HepG2 (cell line): ENCODE measurements around the gene UACA. TPM values are rescaled to one million over a fixed set of nuclear protein-coding genes. Genes with fewer than 3 reads are reported as not detected.

ENCODE experiments used
- CEBPG ChIP-seq: IDR thresholded peaks from 2 replicates; pipeline ENCODE4 v1.6.1; 2016
- KDM2A ChIP-seq: sonication (generic); formaldehyde crosslinking; IDR thresholded peaks from 2 replicates; pipeline ENCODE4 v1.4.0; 2020; ENCODE audit warnings: low read depth, missing genetic modification reagents, borderline replicate concordance
- KLF16 ChIP-seq, 2 experiments: sonication (generic) in 1 of 2; formaldehyde crosslinking in 1 of 2; IDR thresholded peaks; 2 replicates each; pipeline versions ENCODE4 v1.6.1 to v1.8.0; 2016 to 2023; ENCODE audit warnings: missing genetic modification reagents in 2 of 2, missing compliant biosample characterization in 1 of 2
- MBNL3 ChIP-seq: fragments of 250-450 bp; sonication (Bioruptor Pico); conservative IDR thresholded peaks from 2 replicates; pipeline ENCODE4 v1.8.0; 2022; ENCODE audit warnings: mild to moderate bottlenecking, inconsistent platforms
- NBN ChIP-seq: fragments of 450-650 bp; conservative IDR thresholded peaks from 2 replicates; pipeline ENCODE4 v1.6.1; 2017
- NFE2L2 ChIP-seq: fragments of 150-350 bp; IDR thresholded peaks from 2 replicates; pipeline ENCODE4 v1.6.1; 2014; ENCODE audit warnings: low read length
- NR1H2 ChIP-seq: sonication (generic); formaldehyde crosslinking; IDR thresholded peaks from 2 replicates; pipeline ENCODE4 v1.8.1; 2022; ENCODE audit warnings: low read depth, missing genetic modification reagents, borderline replicate concordance
- PHB2 ChIP-seq: fragments of 450-650 bp; IDR thresholded peaks from 2 replicates; pipeline ENCODE4 v1.6.1; 2018; ENCODE audit not compliant: partially characterized antibody
- REPIN1 ChIP-seq: sonication (generic); formaldehyde crosslinking; IDR thresholded peaks from 2 replicates; pipeline ENCODE4 v1.8.0; 2022; ENCODE audit warnings: missing genetic modification reagents, low read depth, mild to moderate bottlenecking, borderline replicate concordance
- RFXANK ChIP-seq: IDR thresholded peaks from 2 replicates; pipeline ENCODE4 v1.6.1; 2016
- SKI ChIP-seq: fragments of 450-650 bp; IDR thresholded peaks from one replicate; pipeline ENCODE4 v1.6.1; 2018; ENCODE audit warnings: mild to moderate bottlenecking; ENCODE audit not compliant: partially characterized antibody
- ZIK1 ChIP-seq: sonication (generic); formaldehyde crosslinking; IDR thresholded peaks from 2 replicates; pipeline ENCODE4 v1.5.0; 2020; ENCODE audit warnings: mild to moderate bottlenecking, low read depth, missing genetic modification reagents, borderline replicate concordance
- ZKSCAN1 ChIP-seq: fragments of 150-350 bp; IDR thresholded peaks from 2 replicates; pipeline ENCODE4 v1.6.1; 2014; ENCODE audit warnings: low read length
- ZNF44 ChIP-seq: sonication (generic); formaldehyde crosslinking; IDR thresholded peaks from 2 replicates; pipeline ENCODE4 v1.5.1; 2020; ENCODE audit warnings: mild to moderate bottlenecking, missing genetic modification reagents
- ZNF556 ChIP-seq: sonication (generic); formaldehyde crosslinking; IDR thresholded peaks from 2 replicates; pipeline ENCODE4 v1.4.0; 2020; ENCODE audit warnings: mild to moderate bottlenecking, missing genetic modification reagents, borderline replicate concordance
- ZNF616 ChIP-seq: sonication (generic); formaldehyde crosslinking; IDR thresholded peaks from 2 replicates; pipeline ENCODE4 v1.5.0; 2020; ENCODE audit warnings: low read depth, mild to moderate bottlenecking, missing genetic modification reagents
- ZSCAN30 ChIP-seq: sonication (generic); formaldehyde crosslinking; IDR thresholded peaks from 2 replicates; pipeline ENCODE4 v1.5.0; 2020; ENCODE audit warnings: mild to moderate bottlenecking, missing genetic modification reagents
- ZZZ3 ChIP-seq: sonication (generic); formaldehyde crosslinking; IDR thresholded peaks from 2 replicates; pipeline ENCODE4 v1.4.0; 2020; ENCODE audit warnings: missing genetic modification reagents, mild to moderate bottlenecking, borderline replicate concordance
- polyA plus RNA-seq, 8 experiments: library from polyadenylated mRNA; depleted of rRNA in 3 of 8; stranded (reverse) in 7 of 8; unstranded in 1 of 8; fragments of >200 nt; fragmentation: Illumina TruSeq in 4 of 8; extraction: Trizol in 4 of 8; gene quantifications; 2 replicates each; pipeline versions ENCODE4 v1.2.1 to v1.2.3, GENCODE V29; 2011 to 2016; ENCODE audit warnings: low read depth in 4 of 8, missing spikeins in 1 of 8, mixed read lengths in 1 of 8; ENCODE audit not compliant: insufficient read depth in 1 of 8
- total RNA-seq, 5 experiments: library from RNA; depleted of rRNA; stranded (reverse); fragments of >200 nt; fragmentation: Illumina TruSeq; extraction: Trizol; gene quantifications; 2 replicates each; pipeline ENCODE4 v1.2.3, GENCODE V29; 2016; ENCODE audit warnings: low read depth in 1 of 5
- TF ChIP-seq, protein P1 (sequence below): sonication (generic); formaldehyde crosslinking; IDR thresholded peaks from 2 replicates; pipeline ENCODE4 v1.4.0; 2020; ENCODE audit warnings: missing genetic modification reagents
- TF ChIP-seq, protein P2 (sequence below): IDR thresholded peaks from 2 replicates; pipeline ENCODE4 v1.6.1; 2018; ENCODE audit warnings: missing genetic modification reagents, mild to moderate bottlenecking, missing compliant biosample characterization
- TF ChIP-seq, protein P3 (sequence below): sonication (generic); formaldehyde crosslinking; IDR thresholded peaks from 2 replicates; pipeline ENCODE4 v1.4.0; 2020; ENCODE audit warnings: mild to moderate bottlenecking, low read depth, missing genetic modification reagents
- TF ChIP-seq, protein P4 (sequence below): sonication (generic); formaldehyde crosslinking; IDR thresholded peaks from 2 replicates; pipeline ENCODE4 v1.8.0; 2022; ENCODE audit warnings: mild to moderate bottlenecking, missing genetic modification reagents, moderate library complexity
- TF ChIP-seq, protein P5 (sequence below): sonication (generic); formaldehyde crosslinking; IDR thresholded peaks from 2 replicates; pipeline ENCODE4 v1.5.1; 2020; ENCODE audit warnings: mild to moderate bottlenecking, moderate library complexity, missing genetic modification reagents

Gene UACA
- total and polyA plus RNA-seq, 2 of the 13 experiments (the other 11 are each of a cell fraction or from before 2014, with no cell fraction given) = 17.8 to 39.2 TPM

DNA sequence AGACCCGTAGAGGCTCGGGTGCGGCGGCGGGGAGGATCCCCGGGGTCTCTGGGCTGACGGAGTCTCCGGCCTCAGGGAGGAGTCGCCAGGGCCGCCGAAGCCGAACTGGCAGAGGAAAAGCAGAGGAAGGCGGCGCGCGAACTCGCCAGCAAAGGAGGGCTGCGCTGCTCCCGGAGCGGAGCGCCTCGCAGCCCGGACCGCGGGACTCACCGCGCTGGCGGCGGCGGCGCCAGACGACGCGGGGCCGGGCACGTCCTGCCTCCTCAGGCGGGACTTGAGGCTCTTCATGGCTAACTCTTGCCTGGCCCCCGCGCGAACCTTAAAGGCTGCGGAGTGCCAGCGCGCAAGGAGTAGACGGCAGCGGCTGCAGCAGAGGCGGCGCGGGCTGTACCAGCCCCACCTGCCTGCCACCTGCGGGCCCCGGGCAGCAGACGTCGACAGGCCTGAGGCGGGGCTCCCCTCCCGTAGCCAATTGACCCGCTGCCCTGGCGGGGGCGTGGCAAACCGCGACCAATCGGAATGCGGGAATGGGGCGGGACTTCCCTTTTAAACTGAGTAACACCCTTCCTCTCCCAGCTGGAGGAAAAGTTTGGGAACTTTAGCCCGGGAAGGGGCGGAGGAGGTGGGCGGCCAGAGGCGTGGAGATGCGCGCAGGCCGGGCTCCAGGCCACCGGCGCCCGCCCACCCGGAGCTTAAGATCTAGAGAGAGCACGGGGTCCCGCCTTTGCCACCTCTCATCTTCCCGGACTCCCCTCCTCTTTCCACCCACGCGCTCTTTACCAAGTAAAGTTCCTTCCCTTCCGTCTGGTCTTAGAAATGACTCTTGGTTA, at the start of gene UACA (continued):
- TF ChIP-seq, protein P1, sequence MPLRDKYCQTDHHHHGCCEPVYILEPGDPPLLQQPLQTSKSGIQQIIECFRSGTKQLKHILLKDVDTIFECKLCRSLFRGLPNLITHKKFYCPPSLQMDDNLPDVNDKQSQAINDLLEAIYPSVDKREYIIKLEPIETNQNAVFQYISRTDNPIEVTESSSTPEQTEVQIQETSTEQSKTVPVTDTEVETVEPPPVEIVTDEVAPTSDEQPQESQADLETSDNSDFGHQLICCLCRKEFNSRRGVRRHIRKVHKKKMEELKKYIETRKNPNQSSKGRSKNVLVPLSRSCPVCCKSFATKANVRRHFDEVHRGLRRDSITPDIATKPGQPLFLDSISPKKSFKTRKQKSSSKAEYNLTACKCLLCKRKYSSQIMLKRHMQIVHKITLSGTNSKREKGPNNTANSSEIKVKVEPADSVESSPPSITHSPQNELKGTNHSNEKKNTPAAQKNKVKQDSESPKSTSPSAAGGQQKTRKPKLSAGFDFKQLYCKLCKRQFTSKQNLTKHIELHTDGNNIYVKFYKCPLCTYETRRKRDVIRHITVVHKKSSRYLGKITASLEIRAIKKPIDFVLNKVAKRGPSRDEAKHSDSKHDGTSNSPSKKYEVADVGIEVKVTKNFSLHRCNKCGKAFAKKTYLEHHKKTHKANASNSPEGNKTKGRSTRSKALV (CRISPR knock-in tag) = peak; percentile 34; the same call in 1 of the 2 replicates
- TF ChIP-seq REPIN1 (CRISPR knock-in tag) (peak; percentile 40; the same call in 1 of the 2 replicates), ZNF556 (CRISPR knock-in tag) (no peak), KDM2A (peak; percentile 38), NFE2L2 (no peak), PHB2 (no peak), ZSCAN30 (CRISPR knock-in tag) (peak; percentile 78; the same call in 1 of the 2 replicates), ZNF616 (CRISPR knock-in tag) (peak; percentile 48; the same call in 1 of the 2 replicates), MBNL3 (no peak), KLF16 (CRISPR knock-in tag; IDR thresholded peaks at IDR 0.05) (peak in 1 of 2 experiments; percentile 48; a peak in 1 of 4 replicates), NBN (no peak), ZKSCAN1 (no peak), RFXANK (CRISPR knock-in tag) (no peak), SKI (peak; percentile 39), CEBPG (CRISPR knock-in tag) (no peak), ZIK1 (CRISPR knock-in tag) (peak; percentile 58; the same call in 1 of the 2 replicates), ZZZ3 (CRISPR knock-in tag) (no peak), NR1H2 (CRISPR knock-in tag) (no peak), ZNF44 (CRISPR knock-in tag) (no peak)
- TF ChIP-seq, protein P2, sequence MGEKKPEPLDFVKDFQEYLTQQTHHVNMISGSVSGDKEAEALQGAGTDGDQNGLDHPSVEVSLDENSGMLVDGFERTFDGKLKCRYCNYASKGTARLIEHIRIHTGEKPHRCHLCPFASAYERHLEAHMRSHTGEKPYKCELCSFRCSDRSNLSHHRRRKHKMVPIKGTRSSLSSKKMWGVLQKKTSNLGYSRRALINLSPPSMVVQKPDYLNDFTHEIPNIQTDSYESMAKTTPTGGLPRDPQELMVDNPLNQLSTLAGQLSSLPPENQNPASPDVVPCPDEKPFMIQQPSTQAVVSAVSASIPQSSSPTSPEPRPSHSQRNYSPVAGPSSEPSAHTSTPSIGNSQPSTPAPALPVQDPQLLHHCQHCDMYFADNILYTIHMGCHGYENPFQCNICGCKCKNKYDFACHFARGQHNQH = peak; percentile 69; the same call in 1 of the 2 replicates
- TF ChIP-seq, protein P3, sequence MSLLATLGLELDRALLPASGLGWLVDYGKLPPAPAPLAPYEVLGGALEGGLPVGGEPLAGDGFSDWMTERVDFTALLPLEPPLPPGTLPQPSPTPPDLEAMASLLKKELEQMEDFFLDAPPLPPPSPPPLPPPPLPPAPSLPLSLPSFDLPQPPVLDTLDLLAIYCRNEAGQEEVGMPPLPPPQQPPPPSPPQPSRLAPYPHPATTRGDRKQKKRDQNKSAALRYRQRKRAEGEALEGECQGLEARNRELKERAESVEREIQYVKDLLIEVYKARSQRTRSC (CRISPR knock-in tag) = no peak
- TF ChIP-seq, protein P4, sequence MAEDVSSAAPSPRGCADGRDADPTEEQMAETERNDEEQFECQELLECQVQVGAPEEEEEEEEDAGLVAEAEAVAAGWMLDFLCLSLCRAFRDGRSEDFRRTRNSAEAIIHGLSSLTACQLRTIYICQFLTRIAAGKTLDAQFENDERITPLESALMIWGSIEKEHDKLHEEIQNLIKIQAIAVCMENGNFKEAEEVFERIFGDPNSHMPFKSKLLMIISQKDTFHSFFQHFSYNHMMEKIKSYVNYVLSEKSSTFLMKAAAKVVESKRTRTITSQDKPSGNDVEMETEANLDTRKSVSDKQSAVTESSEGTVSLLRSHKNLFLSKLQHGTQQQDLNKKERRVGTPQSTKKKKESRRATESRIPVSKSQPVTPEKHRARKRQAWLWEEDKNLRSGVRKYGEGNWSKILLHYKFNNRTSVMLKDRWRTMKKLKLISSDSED (CRISPR knock-in tag) = no peak
- TF ChIP-seq, protein P5, sequence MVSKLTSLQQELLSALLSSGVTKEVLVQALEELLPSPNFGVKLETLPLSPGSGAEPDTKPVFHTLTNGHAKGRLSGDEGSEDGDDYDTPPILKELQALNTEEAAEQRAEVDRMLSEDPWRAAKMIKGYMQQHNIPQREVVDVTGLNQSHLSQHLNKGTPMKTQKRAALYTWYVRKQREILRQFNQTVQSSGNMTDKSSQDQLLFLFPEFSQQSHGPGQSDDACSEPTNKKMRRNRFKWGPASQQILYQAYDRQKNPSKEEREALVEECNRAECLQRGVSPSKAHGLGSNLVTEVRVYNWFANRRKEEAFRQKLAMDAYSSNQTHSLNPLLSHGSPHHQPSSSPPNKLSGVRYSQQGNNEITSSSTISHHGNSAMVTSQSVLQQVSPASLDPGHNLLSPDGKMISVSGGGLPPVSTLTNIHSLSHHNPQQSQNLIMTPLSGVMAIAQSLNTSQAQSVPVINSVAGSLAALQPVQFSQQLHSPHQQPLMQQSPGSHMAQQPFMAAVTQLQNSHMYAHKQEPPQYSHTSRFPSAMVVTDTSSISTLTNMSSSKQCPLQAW (CRISPR knock-in tag) = no peak
